ENCODE data around the gene DNAH10. TPM values are rescaled to one million over a fixed set of nuclear protein-coding genes. Genes with fewer than 3 reads are reported as not detected.
A peak's percentile ranks its signal among the peaks of the same experiment; 100 is the strongest.
"Not testable (repeated sequence)": the region's sequence is repeated elsewhere in the genome, so short reads cannot be mapped to it uniquely, and the experiment has no call there.

Gene DNAH10
- total RNA-seq, 2 experiments from 2014 or later, result 0.38 to 0.43 TPM

DNA sequence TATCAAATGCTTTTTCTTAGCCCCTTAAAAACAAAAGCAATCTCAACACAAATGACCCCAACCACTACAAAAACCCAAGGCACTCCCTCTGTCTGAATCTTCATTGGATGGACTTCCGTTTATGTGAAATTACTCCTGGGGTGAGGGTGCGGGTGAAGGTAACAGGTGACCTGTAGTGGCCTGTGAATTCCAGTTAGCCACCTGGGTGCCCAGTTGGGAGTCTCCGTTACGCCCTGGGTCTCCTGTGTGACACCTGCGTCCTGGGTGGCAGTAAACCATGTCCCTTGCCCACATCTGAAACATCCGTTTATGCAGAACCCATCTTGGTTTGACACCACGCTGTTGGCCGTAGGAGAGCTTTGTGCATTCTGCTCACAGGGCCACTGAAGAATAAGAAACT lies 148.0 kb downstream of the DNAH10 start:
- Mint-ChIP-seq H3K4me3 (no peak overlapping the region), H3K36me3 (ENCODE audit: low read depth) (no peaks in the 10 kb centered on the region), H3K27me3 (no peaks in the 10 kb centered on the region), H3K9me3 (no peaks in the 10 kb centered on the region), H3K4me1 (ENCODE audit: low read depth) (peaks cover 10% of the 10 kb centered on the region), H3K27ac (no peak overlapping the region)
- TF ChIP-seq, protein P1, sequence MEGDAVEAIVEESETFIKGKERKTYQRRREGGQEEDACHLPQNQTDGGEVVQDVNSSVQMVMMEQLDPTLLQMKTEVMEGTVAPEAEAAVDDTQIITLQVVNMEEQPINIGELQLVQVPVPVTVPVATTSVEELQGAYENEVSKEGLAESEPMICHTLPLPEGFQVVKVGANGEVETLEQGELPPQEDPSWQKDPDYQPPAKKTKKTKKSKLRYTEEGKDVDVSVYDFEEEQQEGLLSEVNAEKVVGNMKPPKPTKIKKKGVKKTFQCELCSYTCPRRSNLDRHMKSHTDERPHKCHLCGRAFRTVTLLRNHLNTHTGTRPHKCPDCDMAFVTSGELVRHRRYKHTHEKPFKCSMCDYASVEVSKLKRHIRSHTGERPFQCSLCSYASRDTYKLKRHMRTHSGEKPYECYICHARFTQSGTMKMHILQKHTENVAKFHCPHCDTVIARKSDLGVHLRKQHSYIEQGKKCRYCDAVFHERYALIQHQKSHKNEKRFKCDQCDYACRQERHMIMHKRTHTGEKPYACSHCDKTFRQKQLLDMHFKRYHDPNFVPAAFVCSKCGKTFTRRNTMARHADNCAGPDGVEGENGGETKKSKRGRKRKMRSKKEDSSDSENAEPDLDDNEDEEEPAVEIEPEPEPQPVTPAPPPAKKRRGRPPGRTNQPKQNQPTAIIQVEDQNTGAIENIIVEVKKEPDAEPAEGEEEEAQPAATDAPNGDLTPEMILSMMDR (IDR thresholded peaks at IDR 0.05), result no peak
- CTCF ChIA-PET, result interaction anchor here (1.1 to 1.7 kb wide), 4 partner anchors 26 to 76 kb away, joined by 3 to 5 read pairs (median 4); no protein-coding TSS in a partner anchor
- POLR2A ChIA-PET, result interaction anchor here (1.2 kb wide), 1 partner anchor 85 kb away, joined by 3 read pairs; no protein-coding TSS in a partner anchor
- ATAC-seq (no peak), DNase-seq (no peak)
- intact Hi-C loops (cut with micrococcal nuclease), result no loop called here

DNA sequence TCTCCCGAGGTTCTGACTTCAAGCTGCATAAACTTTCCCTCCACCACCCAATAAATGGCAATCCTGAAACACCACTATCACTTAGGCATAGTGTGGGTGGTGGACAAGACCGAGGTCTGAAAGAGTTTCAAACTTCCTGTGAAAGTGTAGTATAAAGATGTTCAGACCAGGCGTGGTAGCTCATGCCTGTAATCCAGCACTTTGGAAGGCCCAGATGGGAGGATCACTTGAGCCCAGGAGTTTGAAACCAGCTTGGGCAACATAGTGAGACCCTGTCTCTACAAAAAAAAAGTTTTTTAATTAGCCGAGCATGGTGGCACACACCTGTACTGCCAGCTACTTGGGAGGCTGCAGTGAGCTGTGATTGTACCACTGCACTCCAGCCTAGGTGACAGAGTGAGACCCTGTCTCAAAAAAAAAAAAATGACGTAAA lies 148.7 kb downstream of the DNAH10 start:
- H3K4me3 Mint-ChIP-seq, result no peak overlapping the region
- no peak for DNase-seq
- TF ChIP-seq, protein P1 (IDR thresholded peaks at IDR 0.05), result no peak
- CTCF ChIA-PET, result interaction anchor here (1.3 to 1.7 kb wide), 2 partner anchors 74 to 75 kb away, joined by 3 read pairs; no protein-coding TSS in a partner anchor
- H3K9me3 Mint-ChIP-seq, result no peaks in the 10 kb centered on the region
- ATAC-seq, result peak; percentile 53
- no peaks in the 10 kb centered on the region for H3K36me3 Mint-ChIP-seq (ENCODE audit: low read depth)
- POLR2A ChIA-PET, result interaction anchor here (0.7 kb wide), 1 partner anchor 198 kb away, joined by 4 read pairs; the partner anchor contains the start of gene ATP6V0A2
- intact Hi-C loops (cut with micrococcal nuclease), result no loop called here
- no peaks in the 10 kb centered on the region for H3K27me3 Mint-ChIP-seq
- no peak overlapping the region for H3K27ac Mint-ChIP-seq
- H3K4me1 Mint-ChIP-seq (ENCODE audit: low read depth), result peaks cover 5% of the 10 kb centered on the region

DNA sequence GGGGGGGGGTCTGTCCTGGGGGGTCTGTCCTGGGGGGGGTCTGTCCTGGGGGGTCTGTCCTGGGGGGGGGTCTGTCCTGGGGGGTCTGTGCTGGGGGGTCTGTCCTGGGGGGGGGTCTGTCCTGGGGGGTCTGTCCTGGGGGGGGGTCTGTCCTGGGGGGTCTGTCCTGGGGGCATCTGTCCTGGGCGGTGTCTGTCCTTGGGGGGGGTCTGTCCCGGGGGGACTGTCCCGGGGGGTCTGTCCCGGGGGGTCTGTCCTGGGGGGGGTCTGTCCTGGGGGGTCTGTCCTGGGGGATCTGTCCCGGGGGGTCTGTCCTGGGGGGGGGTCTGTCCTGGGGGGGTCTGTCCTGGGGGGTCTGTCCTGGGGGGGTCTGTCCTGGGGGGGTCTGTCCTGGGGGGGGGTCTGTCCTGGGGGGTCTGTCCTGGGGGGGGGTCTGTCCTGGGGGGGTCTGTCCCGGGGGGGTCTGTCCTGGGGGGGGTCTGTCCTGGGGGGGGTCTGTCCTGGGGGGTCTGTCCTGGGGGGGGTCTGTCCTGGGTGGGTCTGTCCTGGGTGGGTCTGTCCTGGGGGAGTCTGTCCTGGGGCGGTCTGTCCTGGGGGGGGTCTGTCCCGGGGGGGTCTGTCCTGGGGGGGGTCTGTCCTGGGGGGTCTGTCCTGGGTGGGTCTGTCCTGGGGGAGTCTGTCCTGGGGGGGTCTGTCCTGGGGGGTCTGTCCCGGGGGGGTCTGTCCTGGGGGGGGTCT lies 149.7 kb downstream of the DNAH10 start:
- POLR2A ChIA-PET; intact Hi-C loops (cut with micrococcal nuclease); H3K27me3 Mint-ChIP-seq; H3K4me3 Mint-ChIP-seq; H3K36me3 Mint-ChIP-seq (ENCODE audit: low read depth); DNase-seq; H3K27ac Mint-ChIP-seq; ATAC-seq; H3K9me3 Mint-ChIP-seq: not testable (repeated sequence)
- CTCF ChIA-PET, result interaction anchor here (5.7 kb wide), 1 partner anchor 8 kb away, joined by 35 read pairs; no protein-coding TSS in a partner anchor
- peaks cover 11% of the 10 kb centered on the region for H3K4me1 Mint-ChIP-seq (ENCODE audit: low read depth)

DNA sequence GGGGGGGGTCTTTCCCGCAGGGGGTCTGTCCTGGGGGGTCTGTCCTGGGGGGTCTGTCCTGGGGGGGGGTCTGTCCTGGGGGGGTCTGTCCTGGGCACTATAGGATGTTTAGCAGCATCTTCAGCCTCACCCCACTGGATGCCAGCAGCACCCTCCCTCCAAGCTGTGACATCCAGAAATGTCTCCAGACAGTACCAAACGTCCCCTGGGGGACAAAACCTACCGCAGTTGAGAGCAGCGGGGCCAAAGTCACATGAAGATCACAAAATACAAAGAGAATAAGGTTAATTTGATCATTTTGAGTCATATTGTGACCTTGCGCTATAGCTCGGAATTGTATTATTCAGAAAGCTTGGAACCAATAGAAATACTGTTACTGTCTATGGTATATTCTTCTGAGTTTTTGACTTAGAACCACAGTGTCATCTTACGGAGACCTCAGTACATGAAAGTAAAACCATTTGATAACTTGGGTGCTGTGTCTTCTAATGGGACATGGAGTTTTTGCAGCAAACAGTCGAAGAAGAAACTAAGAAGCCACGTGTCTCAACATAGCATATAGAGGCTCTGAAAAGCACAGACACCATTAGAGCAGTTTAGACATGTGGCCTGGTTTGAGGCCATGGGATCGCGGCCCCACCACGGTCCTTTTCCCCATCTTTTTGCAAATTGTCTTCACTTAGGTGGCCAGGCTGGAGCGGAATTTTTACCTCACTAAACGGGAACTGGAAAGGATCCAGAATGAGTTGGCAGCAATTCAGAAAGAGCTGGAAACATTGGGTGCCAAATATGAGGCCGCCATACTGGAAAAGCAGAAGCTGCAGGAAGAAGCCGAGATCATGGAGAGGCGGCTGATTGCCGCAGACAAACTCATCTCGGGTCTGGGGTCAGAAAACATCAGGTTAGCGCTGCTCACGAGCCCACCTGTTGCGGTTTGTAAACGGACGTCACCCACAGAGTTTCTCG lies 150.6 kb downstream of the DNAH10 start:
- no peak overlapping the region for H3K27ac Mint-ChIP-seq
- H3K4me1 Mint-ChIP-seq (ENCODE audit: low read depth), result peaks cover 16% of the 10 kb centered on the region
- POLR2A ChIA-PET, result interaction anchor here (0.8 kb wide), 1 partner anchor 51 kb away, joined by 3 read pairs; no protein-coding TSS in a partner anchor
- DNase-seq (peak; percentile 27), ATAC-seq (no peak)
- TF ChIP-seq, protein P1 (IDR thresholded peaks at IDR 0.05), result no peak
- CTCF ChIA-PET, result interaction anchor here (5.7 kb wide), 1 partner anchor 8 kb away, joined by 35 read pairs; no protein-coding TSS in a partner anchor
- no peak overlapping the region for H3K4me3 Mint-ChIP-seq
- no peaks in the 10 kb centered on the region for H3K27me3 Mint-ChIP-seq
- no peaks in the 10 kb centered on the region for H3K9me3 Mint-ChIP-seq
- no peaks in the 10 kb centered on the region for H3K36me3 Mint-ChIP-seq (ENCODE audit: low read depth)
- intact Hi-C loops (cut with micrococcal nuclease), result no loop called here

DNA sequence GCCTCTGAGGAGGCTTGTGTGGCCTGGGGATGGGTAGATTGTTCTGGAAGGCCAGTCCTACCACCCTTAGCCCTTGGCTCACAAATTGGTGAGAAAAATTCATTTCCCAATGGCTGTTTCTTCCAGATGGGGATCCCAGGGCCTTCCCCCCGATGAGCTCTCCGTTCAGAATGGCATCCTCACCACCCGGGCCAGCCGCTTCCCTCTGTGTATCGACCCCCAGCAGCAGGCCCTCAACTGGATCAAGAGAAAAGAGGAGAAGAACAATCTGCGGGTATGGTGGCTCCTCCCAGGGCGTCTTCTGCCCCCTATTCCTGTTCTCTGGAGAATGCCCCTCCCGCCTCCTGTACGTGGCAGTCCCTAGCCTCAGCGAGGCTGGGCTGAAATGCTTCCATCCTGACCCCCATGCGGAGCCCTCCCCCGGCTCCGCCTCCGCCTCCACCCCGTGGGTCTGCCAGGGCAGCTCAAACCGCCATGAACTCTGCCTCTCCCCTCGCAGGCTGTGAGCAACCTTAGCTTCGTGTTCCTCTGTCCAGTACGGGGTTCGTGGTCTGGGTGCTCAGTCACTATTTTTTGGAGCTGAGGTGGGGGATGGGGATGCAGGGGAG lies 152.7 kb downstream of the DNAH10 start:
- Mint-ChIP-seq H3K4me1 (ENCODE audit: low read depth) (peaks cover 16% of the 10 kb centered on the region), H3K27ac (no peak overlapping the region), H3K9me3 (no peaks in the 10 kb centered on the region), H3K4me3 (no peak overlapping the region), H3K27me3 (peaks cover 4% of the 10 kb centered on the region), H3K36me3 (ENCODE audit: low read depth) (no peaks in the 10 kb centered on the region)
- ChIA-PET CTCF (interaction anchor here (5.7 kb wide), 1 partner anchor 11 kb away, joined by 35 read pairs; no protein-coding TSS in a partner anchor), POLR2A (no interaction called here)
- TF ChIP-seq, protein P1 (IDR thresholded peaks at IDR 0.05), result no peak
- intact Hi-C loops (cut with micrococcal nuclease), result no loop called here
- no peak for DNase-seq
- no peak for ATAC-seq

Measured in activated CD8-positive, alpha-beta T cell treated with anti-CD3 and anti-CD28 coated beads for 36 hours (primary cell).